ENCODE data around the gene OTUB1.
A peak's percentile ranks its signal among the peaks of the same experiment; 100 is the strongest.

OTUB1 gene

DNA sequence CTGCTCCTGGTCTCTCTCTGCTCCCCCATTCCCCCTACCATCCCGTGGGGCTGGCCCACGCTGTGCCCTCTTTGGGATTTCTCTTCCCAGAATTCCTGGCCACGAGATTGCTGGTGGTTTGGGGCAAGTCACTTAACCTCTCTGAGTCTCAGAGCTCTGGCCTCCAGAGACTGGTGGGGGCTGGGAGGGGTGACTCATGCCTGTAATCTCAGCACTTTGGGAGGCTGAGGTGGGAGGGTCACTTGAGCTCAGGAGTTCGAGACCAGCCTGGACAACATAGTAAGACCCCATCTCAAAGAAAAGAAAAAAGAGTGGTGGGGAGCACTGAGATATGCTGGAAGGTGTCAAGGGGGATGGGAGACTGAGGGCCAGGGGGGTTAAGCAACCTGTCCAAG lies 18.3 kb downstream of the OTUB1 start:
- DNase-seq (ENCODE audit: low spot score) (no peak), FAIRE-seq (no peak)

DNA sequence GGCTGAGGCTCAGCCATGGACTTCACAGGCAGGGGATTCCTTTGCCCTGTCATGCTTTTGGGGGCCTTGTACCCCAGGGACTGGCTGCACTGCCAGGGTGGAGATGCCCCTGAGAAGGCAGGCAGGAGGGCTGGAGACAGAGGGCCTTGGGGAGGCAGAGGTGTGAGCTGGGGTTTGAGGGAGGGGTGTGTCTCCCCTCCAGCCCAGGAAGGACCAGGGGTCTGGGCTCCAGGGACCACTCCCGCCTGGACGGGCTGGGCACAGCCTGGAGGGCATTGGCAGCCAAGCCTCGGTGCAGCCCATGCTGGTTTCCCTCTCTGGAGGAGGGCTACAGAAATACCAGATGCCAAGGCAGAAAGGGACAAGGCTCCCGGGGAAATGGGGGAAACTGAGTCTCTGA lies 19.5 kb downstream of the OTUB1 start:
- FAIRE-seq (no peak), DNase-seq (ENCODE audit: low spot score) (no peak)

DNA sequence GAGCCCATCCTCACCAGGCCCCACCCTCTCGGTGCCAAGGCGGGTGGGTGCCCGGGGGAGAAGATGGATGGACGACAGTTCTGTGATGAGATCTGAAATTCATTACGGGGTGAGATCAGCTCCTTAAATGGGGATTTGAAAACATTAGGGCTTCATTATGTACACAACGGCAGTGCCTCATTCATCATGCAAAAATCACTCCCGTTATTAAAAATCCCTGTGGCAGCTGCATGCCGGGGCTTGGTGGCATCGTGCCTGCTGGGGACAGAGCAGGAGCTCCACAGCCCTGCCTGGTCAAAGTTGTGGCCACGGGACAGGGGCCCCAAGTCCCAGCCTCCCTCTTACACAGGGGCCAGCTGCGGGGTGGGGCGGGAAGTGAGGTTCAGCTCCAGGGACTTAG lies 20.2 kb downstream of the OTUB1 start:
- no peak for FAIRE-seq

DNA sequence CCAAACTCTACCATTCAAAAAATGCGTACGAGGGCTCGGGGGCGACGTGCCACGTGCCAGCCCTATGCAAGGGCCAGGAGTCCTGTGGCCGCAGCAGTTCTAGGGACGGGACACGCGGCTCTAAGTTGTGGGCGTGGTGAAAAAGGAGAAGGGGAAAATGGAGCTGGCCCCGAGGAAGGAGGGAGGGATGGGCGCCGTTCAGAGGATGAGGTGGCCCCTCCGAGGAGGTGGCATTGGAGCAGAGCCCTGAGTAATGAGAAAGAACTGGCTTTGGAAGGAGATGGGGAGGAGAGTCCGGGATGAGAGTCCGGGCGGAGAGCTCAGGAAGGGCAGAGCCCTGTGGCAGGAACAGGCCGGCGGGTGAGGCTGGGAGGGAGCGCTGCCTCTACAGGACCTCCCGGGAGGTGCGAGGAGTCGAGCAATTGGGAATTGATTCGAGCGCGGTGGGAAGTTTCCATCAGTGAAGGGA lies 21.0 kb downstream of the OTUB1 start:
- no peak for FAIRE-seq
- no peak for DNase-seq (ENCODE audit: low spot score)

More for the DNA sequence above, 20.2 kb downstream of the OTUB1 start:
- DNase-seq (ENCODE audit: low spot score): no peak

DNA sequence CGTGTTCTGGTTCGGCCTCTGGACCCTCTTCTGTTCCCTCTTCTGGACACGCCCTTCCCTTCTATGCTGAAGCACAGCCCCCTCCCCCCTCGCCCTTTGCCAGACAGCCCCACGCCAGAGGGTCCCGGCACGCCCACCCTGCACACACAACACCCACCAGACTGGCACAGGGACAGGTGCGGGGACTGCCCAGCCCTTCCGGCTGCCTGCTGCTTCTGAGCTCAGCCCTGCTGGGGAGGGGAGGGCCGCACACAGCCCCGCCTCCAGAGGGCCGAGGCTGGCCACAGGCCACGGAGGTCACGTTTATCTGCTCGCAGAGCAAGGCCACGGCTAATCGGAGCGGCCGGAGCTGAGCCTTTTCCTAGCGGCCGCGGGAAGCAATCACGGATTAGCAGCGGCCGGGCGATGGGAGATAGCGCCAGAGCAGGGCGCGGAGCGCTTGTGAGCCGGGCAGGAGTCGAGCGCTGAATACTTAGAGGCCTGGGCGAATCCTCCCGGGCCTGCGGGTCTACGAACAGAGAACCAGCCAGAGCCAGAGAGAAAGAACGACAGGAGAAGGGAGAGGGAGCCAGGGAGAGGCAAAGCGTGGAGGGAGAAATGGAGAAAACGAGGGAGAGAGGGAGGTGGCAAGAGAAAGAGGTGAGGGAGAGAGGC lies 21.5 kb downstream of the OTUB1 start:
- FAIRE-seq (no peak), DNase-seq (ENCODE audit: low spot score) (no peak)

DNA sequence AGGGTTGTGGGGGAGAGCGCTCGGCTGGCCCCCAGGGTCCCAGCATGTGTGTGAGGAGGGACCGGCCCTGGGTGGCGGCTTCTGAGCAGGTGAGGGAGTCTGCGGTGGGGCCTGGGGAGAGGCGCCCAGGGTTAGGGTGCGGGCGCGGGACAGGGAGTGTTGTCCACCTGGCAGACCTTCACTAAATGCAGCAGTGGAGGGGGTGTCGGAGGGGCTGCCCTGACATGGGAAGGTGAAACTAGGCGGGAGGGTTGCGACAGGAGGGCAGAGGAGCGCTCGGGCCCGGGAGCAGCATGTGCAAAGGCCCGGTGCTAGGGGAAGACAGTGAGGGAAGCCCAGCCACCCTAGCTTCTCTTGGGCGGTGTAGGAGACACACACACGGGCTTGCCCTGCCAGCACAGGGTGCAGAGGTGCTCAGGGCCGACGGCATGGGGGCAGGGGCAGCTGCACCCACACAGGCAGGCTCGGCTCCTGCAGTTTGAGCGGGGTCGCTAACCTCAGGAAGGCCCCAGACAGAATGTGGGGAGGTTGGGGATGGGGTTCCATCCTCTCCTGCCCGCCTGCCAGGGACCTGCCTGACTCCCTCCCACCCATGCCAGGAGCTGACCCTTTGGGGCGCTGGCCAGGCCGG lies 22.2 kb downstream of the OTUB1 start:
- FAIRE-seq (no peak), DNase-seq (ENCODE audit: low spot score) (no peak)

DNA sequence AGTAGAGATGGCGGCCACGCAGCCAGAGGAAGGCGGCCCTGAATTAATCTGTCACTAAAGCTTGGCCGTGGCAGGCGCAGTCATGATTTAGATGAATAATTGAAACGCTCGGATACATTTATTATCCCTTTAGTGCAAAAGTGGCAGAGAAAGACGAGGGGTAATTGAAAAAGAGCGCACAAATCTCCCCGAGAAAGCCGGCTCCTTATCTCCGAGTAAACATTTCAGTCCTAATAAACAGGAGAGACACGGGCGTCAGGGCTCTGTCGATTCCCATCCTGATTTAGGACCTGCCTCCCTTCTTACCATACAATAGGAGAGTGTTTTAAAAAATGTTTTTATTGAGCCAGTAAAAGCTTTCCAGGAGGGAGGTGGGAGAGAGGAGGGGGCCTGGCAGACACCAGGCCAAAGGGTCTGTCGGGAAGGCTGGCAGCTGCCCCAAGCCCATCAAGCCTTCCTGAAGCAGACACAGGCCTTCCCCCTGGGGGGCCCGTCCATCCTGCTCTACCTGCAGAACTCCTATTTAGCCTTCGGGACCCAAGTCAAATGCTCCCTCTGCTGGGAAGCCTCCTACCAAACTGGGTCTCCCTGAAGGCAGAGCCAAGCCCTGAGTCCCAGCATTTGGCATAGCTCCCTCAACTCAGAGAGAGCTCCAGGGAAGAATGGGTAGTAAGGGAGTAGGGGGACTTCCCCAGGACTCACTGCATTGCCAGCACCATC lies 22.8 kb downstream of the OTUB1 start:
- FAIRE-seq: no peak
- DNase-seq (ENCODE audit: low spot score): no peak

DNA sequence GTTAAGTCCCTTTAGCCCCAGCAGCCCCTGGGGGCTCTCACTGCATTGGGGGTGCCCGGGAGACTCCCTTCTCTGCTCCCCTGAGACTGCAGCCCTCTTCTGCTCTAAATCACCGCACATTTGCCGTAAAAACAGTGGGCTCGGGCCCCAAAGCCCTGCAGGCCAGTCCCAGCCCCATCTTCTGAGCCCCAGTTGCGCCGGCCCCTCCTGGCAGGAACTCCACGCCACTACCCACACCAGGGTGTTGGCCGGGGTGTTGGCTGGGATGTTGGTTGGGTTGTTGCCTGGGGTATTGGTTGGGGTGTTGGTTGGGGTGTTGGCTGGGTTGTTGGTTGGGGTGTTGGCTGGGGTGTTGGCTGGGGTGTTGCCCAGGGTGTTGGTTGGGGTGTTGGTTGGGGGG lies 23.5 kb downstream of the OTUB1 start:
- DNase-seq (ENCODE audit: low spot score) (no peak), FAIRE-seq (no peak)

DNA sequence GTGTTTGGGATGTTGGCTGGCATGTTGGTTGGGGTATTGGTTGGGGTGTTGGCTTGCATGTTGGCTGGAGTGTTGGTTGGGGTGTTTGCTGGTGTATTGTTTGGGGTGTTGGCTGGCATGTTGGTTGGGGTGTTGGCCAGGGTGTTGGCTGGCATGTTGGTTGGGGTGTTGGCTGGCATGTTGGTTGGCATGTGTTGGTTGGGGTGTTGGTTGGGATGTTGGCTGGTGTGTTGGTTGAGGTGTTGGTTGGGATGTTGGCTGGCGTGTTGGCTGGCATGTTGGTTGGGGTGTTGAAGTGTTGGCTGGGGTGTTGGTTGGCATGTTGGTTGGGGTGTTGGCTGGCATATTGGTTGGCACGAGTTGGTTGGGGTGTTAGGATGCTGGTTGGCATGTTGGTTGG lies 24.5 kb downstream of the OTUB1 start:
- DNase-seq (ENCODE audit: low spot score) (no peak), FAIRE-seq (peak; percentile 91)

DNA sequence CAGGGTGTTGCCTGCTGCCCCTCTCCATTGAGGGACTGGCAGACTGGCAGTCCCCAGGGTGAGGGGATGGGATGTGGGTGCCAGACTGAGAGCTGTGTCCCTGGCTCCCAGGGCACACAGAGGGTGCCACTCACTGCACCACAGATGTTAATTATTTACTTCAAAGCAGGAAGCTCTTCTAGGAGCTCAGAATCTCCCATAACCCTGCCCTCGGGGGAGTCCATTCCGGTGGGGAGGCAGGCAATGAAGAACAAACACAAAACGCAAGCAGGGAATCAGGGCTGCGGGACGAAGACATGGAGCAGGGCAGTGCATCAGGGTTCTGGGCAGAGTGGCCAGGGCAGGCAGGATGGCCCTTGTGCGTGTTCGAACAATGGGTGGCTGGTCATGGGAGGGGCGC lies 25.1 kb downstream of the OTUB1 start:
- FAIRE-seq (no peak), DNase-seq (ENCODE audit: low spot score) (no peak)

DNA sequence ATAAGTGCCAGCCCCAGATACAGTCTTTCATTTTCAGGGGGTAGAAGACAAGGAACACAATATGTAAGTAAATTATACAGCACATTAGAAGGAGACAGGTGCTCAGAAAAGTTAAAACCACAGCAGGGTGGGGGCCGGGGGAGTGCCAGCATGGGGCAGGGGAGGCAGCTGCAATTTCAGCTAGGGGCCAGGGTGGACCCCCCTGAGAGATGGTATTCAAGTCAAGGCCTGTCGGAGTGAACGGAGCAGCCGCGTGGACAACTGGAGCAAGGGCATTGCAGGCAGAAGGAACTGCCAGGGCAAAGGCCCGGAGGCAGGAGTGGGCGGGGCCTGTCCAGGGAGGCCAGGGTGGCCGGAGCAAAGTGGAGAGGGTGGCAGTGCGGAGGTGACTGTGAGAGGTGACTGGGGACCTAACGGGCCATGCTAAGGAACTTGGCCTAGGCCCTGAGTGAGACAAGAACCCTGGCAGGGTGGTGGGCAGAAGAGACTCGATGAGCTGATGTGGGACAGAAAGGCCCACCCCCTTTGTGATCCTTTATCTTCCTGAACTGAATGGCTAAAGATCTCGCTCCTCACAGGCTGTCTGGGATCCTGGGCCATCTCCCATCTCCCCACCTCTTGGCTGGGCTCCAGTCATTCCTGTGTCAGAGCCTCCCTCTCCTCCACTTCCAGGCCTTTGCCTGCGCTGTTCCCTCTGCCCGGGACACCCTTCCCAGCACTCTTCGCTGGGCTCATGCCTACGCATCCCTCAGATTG lies 27.1 kb downstream of the OTUB1 start:
- FAIRE-seq: no peak
- no peak for DNase-seq (ENCODE audit: low spot score)

DNA sequence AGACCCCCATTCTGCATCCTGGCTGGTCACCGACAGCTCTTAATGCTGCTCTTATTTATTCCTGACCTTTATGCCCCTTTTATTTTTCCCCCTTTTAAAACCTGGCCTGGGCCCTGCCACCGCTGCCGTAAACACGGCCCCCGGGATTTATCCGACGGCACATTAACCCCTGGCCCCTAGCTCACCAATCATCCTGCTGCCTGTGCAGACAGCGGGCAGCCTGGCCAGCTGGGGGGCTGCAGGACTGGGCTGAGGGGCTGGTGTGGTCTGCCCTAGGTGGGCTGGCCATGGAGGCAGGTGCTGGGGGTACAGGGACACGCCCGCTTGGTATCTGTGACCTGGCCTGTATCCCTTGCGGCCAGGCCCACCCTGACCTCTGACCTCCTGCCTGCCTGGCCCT lies 28.1 kb downstream of the OTUB1 start:
- DNase-seq (ENCODE audit: low spot score) (no peak), FAIRE-seq (no peak)

DNA sequence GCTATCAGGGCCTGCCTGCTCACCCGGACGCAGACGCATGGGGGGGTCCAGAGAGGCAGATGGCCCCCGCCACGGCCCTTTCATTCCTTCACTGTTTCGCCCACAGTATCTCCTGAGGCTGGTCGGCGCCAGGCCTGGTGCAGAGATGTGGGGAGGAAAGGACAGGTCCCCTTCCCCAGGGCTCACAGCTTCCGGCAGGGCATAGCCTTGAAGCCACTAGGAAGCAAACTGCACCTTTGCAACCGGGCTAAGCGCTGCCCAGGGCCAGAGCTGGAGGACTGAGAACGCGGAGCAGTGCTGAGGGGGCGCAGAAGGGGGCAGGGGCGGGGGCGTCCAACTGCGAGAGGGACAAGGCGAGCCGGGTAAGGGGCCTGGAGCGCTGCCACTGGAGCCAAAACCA lies 29.3 kb downstream of the OTUB1 start:
- no peak for FAIRE-seq
- no peak for DNase-seq (ENCODE audit: low spot score)

DNA sequence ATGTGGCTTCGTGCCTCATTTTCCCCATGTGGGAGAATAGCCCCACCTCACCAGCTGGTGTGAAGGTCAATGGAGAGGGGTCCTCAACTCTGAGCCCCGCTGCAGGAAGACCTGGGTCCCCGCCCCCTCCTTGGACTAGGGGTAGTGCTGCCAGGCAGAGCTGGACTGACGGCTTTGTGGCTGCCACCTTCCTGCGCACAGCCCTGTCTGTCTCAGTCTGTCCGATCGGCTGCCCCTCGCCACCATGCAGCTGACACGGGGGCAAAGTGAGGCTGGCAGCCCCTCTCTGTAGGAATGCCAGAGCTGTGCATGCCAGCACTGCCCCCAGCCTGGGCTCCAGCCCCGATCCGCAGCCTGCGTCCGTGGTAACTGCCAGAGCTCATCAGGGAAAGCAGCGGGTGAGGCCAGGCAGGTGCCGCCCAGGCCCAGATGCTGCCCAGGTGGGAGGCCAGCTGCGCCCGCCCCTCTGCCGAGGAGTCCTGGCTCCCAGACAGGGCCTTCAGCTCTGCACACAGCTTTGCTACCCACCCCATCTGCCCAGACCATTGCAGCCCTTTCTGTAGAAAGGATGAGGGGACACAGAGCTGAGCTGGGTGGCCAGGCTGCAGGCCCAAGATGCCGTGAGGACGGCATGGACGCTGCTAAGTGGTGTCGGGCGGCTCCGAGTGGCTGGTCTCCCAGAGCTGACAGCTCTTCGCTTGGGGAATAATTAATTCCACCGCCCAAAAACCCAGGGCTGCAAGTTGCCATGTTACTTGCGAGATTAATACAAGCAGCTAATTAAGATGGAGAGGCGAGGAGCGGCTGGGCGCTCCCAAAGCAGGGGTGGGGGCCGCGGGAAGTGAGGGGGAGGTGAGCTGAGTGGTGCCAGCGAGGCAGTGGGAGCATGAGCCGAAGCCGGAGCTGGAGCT lies 30.0 kb downstream of the OTUB1 start:
- DNase-seq (ENCODE audit: low spot score): no peak
- no peak for FAIRE-seq

DNA sequence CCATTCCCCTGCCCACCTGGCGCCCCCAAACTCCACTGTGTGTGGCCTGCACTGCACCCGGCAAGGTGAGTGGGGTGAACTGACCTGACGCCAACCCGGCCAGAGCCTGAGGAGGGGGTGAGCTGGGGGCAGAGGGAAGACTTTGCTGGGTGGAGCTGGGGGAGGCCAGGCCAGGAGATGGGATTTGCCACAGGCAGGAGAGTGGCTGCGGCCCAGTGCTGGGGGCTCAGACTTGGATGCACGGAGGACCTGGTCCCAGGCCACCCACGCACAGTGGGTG lies 31.6 kb downstream of the OTUB1 start:
- FAIRE-seq (no peak), DNase-seq (ENCODE audit: low spot score) (no peak)

DNA sequence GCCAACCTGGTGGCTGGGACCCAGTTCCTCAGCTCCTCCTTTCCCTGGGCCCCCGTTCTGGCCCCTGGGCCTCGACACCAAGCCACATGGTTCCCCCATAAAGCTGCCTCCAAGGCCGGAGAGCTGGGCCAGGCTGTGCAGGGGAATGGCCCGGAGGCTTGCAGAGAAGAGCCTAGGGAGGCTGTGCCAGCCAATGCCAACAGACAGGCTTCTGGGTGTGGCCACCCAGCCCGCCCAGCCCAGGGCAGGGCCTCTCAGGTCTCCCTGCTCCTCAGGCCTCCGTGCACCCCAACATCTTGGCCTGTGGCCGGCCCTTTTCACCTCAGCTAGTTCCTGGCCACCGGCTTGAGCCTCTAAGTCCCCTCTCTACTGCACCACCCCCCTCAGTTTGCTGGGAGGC lies 32.1 kb downstream of the OTUB1 start:
- FAIRE-seq: no peak
- DNase-seq (ENCODE audit: low spot score): no peak

DNA sequence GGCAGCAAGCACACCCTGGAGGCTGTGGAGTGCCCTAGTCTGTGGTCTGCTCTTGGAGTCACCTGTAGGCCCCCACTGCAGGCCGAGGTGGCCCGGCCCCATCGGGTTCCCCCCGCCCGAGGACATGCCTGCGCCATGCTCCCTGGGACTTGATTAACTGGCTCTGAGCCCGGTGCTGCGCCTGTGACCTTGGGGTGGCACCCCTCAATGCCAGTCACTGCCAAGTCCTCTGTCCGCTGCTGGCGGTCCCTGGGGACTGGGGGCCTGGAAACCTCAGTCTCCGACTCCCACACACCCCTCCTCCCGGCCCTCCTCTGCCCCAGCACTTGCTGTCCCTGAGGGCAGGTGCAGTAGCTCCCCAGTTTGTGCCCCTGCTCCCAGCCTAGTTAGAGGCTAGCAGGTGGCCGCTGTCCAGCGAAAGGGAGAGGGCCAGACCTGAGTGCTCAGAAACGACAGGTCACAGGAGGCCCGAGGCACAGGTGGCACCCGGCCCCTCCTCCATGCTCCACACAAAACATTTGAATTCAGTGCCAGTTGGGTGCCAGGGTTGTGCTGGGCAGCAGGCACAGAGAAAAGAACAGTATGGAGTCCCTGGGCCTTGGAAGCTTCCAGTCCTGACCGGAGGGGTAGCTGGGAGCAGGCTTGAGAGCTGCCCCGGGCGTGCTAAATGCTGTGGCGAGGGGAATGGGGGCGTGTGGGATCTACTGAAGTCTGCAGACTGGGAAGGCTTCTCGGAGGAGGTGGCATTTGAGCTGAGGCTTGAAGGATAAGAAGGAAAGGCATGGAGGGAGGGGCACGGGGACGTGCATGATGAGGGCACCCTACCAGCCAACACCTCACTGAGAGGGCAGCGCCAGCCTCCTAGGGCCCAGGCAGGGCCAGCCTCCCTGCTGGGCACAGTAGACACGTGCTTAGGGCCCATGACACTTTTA lies 33.1 kb downstream of the OTUB1 start:
- FAIRE-seq: no peak
- no peak for DNase-seq (ENCODE audit: low spot score)

DNA sequence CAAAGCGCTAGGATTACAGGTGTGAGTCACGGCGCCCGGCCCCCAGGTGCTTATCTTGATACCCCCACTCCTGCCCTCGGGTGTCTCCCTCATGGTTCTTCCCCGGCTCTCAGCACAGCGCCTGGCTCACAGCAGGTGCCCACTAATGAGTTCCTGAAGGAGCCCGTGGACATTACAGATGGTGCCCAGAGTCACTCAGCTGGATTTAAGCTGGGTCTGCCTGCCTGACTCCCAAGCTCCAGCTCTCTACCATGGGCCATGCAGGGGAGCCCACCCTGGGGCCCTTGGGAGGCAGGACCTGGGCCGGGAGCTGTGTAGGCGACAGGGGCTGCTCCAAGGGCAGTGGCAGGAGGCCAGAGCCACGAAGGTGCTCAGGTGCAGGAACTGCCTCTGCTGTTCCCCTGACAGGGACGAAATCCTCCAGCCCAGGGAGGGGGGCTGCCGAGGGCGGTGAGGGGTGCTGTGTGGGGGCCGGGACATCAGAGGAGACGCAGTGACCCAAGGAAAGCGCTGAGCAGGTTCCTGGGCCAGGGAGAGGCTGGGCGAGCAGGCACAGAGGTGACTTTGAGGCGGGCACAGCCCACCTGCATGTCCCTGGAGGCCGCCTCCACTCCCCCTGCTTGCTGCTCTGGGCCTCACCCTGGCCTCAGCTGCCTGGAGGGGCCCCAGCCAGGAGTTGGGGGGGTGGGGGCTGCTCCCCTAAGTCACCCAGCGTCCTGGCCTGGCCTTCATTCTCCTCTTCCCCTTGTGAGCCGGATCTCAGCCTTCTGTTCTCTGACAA lies 34.9 kb downstream of the OTUB1 start:
- FAIRE-seq (no peak), DNase-seq (ENCODE audit: low spot score) (no peak)

DNA sequence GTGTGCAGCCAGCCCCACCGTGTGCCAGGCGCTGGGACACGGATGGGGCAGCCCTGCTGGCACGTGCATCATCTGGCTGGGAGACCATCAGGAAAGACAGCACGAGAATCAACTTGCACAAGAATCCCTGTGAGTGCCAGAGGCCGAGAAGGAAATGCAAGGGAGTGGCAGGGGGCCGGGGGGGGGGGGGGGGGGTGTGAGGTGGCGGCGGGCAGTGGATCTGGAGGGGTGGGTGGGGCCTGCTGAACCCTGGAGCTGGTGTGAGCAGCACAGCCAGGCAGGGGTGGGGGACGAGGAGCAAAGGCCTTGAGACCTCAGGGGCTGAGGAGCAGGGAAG lies 35.5 kb downstream of the OTUB1 start:
- FAIRE-seq (no peak), DNase-seq (ENCODE audit: low spot score) (no peak)

All from urothelium cell line (cell line).